Uterus (tissue), 2 donors: ENCODE measurements around the gene EHMT1.
"Not testable (repeated sequence)": the region's sequence is repeated elsewhere in the genome, so short reads cannot be mapped to it uniquely, and the experiment has no call there.

Experiments
- CTCF ChIP-seq, 4 experiments: fragments of 200-600 bp in 2 of 4; fragments of 450-650 bp in 2 of 4; sonication (generic) in 2 of 4; IDR thresholded peaks; one replicate each; pipeline ENCODE4 v1.5.1; 2016 to 2019; ENCODE audit warnings: antibody characterized with exemption in 4 of 4, mild to moderate bottlenecking in 2 of 4, moderate library complexity in 1 of 4
- POLR2A ChIP-seq, 2 donors: fragments of 450-650 bp; IDR thresholded peaks; one replicate each; pipeline ENCODE4 v1.6.1; 2016; ENCODE audit warnings: antibody characterized with exemption in 2 of 2, mild to moderate bottlenecking in 1 of 2, moderate library complexity in 1 of 2

GRCh38 chr9:137780031-137780430 is 161.2 kb downstream of the EHMT1 start:
- TF ChIP-seq CTCF, POLR2A (IDR thresholded peaks at IDR 0.05): not testable (repeated sequence)
